ENCODE results near the gene DAAM1.

Gene DAAM1

DNA sequence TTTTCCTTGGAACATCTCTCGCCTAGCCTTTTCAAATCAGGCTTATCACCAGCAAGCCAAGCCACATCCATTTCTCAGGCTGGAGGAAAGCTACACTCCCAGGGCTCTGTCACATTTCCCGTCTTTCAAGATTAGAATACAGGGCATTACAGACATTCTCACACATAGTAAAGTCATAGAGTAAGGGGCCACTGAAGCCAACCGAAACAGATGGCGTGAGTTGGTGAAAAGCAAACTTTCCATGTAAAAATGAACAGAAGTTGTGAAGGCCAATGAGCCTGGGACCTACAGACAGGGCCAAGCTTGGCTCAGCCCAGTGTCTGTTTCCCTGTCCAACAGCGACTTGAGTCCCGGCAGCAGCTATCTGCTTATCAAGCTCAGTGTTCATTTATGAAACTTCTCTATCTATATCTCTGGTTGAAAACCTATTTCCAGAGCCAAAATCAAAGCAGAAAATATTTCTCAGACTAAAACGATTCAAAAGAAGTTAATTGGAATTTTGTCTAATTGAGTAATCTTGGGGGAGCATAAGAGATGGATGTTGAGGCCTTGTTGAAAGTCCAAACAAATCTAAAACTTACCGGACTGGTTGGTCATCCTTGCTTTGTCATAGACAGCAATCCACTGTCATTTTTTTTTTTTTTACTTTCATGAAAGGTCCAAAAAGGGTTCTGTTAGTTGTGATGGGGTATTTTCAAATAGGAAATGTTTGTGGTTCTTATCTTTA is 105.6 kb downstream of the DAAM1 start:
- no peak for FAIRE-seq

DNA sequence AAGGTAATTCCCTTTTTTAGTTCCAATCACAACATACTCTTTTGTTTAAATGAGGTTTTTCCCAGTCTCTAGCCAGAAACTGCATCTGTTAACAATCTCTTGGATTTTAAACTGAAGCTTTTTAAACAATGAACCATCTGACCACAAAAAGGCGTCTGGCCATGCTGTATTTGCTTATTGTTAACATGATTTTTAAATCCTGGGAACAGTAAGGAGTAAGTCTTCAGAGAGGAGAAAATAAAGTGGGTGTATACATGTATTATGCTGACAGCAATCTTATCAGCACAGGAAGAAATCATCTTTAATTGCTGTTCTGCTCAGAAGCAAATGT is 106.2 kb downstream of the DAAM1 start:
- peak; percentile 87 for FAIRE-seq

DNA sequence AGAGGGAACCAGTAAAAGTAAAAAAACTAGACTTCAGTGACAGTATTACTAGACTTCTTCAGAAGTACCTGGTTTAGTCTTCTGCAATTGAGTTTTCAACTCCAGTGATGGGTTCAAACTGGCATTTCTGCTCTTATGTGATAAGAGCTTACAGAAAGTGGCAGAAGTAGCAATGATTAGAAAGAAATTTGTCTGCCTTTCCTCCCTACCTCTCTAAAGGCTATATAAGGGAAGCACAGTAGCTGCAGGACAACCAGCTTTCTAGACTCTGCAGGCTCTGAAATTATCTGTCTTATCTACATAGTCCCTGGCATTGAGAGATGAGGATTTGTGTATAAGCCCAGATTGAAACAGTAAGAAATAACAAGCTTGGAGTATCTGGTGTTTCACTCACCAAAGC is 107.5 kb downstream of the DAAM1 start:
- FAIRE-seq, result no peak

DNA sequence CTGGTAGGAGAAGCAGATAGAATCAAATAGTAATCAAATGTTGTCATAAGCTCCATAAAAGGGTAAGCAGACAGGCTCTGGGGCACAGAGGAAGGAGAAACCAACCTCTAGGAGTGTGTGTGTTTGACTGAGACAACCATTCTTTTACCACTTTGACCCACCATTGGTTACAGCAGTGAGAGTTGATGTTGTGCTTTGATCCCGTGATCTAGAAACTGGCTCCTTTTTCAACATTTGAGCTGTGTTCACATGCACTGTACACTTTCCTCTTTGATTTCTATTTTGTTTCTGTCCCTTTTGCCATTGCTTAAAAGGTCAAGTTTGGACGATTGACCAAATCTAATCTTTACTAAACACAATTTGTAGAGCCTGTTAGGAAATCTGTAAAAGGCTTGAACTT is 108.0 kb downstream of the DAAM1 start:
- no peak for FAIRE-seq

DNA sequence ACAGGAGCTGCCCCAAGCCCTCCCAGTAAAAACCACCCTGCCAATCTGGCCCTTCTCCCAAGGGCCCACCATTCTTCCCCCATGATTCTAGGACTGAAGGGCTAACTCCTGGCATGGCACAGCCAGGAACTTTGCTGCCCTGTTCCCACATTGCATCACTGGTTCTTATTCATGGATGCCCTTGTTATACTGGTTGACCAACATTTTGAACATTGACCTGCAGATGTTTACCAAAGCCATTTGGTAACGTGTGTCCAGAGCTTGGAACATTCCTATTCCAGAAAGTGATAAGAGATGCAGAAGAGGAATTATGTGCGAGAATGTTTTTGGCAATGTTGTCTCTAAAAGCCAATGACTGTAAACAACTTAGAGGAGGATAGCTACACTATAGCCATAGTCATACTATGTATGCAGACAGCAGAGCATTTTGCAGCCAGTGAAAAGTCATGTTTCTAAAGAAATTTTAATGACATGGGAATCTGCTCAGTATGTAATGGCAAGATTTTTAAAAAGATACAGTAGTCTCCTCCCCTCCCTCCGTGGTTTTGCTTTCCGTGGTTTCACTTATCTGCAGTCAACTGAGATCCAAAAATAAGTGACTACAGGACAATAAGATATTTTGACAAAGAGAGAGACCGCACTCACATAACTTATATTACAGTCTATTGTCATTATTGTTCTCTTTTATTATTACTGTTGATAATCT is 108.8 kb downstream of the DAAM1 start:
- FAIRE-seq, result no peak

DNA sequence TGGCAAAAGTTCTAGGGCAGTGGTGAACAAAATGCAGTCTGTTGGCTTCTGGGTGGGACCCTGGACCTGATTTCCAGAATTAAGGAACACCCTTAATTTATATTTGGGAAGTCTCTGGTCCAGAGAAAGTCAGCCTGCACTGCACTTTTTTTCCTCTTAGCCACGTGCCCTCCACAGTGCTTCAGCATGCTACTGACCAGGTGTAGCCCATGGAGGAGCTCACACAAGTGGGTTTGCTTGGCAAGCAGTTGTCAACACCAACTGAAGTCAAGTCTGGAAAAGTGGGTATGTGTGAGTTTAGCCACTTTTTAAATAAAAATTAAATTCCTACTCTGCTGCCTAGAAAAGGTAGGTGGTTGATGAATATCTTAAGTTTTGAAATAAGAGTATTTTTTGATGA is 111.3 kb downstream of the DAAM1 start:
- FAIRE-seq, result no peak

DNA sequence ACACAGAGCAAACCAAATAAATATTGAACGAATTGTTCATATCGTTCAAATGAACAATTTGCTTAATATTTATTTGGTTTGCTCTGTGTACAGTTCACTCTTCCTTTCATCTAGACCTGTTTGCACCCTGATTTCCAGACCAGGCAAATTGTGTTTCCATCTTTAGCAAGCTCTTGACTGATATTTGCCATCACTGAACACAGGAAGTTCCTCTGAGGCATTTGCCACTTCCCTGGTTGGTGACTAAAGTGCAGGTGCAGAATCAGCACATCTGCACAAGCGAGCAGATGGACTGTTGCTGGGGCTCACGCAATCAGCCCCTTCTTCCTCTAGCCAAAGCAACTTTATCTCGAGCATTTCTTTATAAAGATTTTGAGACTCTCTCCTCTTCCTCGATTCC is 112.9 kb downstream of the DAAM1 start:
- no peak for FAIRE-seq

DNA sequence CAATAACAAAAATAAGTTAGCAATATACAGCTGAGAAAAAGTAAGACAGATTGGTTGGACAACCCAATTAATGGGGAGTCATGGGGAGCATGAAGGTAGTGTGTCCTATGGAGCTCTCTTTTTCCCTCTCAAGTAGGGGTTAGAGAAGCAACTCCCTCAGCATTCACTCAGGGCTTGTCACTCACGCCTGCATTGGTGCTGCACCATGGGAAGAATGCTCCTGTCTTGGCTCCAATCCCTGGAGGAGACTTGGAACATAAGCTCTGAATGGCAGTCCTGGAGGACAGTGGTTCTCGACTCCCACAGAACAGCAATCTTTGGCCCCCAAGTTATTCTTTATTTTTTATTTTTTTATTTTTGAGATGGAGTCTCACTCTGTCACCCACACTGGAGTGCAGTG is 113.8 kb downstream of the DAAM1 start:
- FAIRE-seq, result no peak

DNA sequence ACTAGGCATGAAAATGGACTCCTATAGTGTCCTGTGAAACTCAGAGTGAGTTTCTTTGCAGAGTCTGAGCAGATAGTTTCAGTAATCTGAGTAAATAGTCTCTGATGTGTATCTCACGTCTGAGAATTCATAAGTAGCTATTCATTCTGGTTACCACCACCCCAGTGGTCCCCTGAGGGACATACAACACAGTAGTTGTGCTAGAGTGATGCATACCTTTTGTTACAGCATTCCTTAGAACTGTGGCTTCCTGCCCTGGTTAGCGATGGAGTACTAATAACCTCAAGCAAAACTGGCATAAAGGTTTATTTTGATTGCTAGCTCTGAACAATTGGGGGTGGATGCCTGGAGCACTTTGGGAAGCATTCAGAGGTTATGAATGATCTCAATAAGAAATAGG is 114.7 kb downstream of the DAAM1 start:
- no peak for FAIRE-seq

DNA sequence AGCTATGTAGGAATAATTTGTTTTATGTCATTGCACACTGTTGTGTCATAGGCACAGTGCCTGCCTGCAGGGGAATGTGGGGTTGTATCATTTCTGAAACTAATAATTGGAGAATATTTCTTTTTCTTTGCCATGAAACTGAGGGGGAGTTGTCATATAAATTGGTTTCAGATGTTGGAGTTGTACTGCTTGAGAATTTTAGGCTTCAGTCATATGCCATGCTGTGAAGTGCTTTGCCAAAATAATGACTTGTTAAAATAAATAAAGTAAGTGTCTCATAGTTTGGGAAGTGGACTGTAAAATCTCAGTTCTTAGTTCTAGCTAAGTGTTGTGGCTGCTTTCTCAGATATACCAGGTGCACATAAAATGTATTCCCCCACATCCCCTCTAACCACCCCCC is 116.8 kb downstream of the DAAM1 start:
- no peak for FAIRE-seq

DNA sequence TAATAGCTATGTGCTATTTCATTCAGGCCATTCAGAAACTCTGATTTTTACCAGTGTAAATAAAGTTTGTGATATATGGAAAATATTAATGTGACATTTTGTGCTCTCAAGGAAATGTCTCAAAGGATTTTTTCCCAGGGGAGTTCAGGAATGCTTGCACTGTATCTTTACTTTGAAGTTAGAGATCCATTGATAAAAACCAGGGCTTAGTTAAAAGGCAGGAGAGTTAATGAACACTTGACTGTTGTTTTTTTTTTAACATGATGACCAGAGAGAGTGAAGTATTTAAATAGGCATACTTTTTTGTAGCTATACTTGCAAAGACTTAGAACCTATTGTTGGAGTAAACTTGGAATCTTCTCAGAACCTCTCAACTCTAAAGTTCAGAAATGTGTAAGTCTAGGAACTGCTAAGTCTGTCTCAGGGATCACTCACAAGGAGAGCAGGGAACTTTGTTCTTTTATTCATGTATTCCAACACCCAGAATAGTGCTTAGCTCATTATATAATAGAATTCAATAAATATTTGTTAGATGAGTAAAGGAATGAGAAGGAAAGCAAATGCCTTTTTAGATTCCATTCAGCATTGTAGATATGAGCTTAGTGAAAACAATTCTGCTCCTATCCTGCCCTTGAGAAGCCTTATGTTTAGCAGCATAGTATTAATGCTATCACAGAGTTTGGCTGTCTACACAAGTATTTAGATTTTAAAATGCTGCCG is 117.5 kb downstream of the DAAM1 start:
- FAIRE-seq, result no peak

DNA sequence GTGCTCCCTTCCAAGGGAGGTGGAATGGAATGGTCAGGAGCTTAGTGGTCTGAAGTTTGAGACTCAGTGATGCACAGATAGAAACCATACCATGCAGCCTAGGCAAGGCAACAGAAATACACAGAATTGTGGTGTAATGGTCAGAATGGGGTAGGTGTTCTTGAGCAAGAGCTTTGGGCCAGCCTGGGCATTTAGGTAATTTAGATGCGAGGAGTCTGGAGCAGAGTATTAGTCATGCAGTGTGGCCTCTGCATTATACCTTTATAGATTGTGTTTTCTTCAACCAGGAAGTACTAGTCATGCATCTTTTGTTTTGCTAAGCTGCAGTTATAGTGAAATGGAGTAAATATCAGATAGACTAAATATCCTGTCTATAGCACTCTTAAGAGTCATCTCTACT is 118.3 kb downstream of the DAAM1 start:
- no peak for FAIRE-seq

DNA sequence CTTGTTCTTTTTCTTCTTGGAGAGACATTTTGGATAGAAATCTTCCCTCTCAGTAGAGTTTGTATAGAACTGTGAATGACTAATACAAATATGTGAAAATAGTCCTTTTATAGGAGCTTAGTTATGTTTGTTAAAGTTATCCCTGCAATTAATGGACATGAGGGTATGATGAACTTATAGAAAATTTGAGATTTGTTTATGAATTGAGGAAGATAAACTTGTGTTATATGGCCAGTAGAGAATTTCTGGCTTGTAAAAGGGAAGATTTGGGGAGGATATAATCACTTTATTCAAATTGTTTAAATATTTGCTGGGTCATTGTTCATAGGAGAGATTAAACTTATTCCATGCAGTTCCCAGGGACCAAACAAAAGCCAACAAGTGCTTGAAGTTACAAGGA is 119.6 kb downstream of the DAAM1 start:
- FAIRE-seq, result no peak

DNA sequence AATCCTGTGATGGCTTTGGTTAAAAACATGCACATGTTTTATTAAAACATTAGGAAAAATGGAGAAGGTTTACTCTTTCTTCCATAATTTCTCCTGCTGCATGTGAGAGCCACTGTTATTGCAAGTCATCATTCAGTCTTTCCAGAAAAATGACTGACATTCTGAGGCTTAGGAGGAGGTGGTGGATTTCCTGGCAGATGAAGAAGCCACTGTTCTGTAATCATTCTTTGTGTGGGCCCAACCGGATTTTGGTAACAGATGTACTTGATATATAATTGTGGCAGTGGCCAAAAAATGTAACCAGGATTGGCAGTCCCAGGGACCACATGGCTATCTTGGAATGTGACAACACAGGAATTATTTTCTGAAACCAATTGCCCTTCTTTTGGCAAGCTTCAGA is 120.2 kb downstream of the DAAM1 start:
- FAIRE-seq, result no peak

DNA sequence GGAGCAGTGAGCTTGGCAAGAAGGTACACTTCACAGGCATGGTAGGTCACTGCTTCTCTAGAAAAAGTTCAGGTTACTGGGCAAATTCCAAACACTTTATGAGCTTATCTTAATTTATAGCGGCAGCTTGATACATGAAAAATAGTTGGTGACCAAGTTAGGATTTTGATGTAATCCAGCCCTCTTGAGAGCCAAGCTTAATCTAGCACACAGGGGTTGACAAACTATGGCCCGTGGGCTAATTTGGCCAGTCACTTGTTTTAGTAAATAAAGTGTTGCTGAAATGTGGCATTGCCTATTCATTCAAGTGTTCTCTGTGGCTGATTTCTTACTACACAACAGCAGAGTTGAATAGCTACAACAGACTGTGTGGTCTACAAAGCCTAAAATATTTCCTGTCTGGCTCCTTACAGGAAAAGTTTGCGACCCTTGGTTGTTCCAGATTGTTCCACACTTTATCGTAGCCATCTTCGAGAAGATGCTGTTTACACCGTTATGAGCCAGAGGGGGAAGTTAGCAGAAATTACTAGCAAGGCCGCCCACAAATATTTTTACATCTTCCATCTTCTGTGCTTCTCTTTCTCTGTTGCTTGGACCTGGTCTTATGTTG is 120.9 kb downstream of the DAAM1 start:
- no peak for FAIRE-seq

DNA sequence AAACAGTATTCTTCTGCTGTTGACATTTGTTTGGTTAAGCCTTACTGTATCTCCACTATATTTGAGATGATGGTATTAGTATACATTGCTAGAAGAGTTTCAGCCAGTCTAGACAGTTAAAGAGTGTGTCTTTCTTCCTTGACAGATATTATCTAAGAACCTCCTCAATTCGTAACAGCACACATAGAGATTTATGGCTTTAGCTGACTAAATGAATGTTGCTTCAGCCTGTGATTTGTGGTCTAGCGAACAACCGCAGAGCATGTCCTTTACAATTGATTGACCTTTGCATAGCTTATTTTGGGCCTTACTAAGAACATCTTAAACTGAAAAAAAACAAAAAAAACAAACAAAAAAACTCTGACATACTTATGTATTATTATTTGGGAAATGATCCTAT is 122.2 kb downstream of the DAAM1 start:
- no peak for FAIRE-seq

DNA sequence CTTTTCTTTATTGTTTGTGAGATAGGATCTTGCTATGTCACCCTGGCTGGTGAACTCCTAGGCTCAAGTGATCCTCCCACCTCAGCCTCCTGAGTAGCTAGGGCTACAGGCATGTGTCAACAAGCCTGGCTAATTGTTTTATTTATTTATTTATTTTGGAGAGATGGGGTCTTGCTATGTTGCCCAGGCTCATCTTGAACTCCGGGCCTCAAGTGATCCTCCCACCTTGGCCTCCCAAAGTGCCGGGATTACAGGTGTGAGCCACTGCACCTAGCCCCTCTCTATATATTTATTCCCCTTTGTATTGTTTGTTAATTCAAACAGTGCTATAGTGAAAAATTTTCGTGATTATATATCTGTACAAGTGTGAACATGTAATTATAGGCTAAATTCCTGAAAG is 123.3 kb downstream of the DAAM1 start:
- no peak for FAIRE-seq

DNA sequence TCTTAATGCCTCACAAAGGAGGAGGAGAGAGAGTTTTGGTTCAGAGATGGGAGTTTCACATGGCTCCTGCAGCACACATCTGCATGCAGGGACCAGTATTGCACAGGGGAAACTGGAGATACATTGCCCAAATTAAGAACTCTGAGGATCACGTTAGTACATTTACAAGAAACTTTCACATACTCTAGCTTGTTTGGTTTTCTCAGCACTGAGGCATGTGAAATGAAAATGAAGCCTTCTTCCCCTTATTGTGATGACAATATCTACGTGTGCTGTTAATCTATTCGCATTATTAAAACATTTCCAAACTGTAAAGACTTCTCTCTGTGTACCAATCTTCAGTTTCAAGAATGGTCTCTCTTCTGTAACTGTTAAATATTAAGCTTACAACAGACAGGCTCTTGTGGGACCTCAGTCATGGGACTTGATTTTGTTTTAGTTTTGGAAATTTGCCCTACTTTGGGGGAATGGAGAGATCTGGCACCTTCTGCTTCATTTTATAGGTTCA is 124.7 kb downstream of the DAAM1 start:
- no peak for FAIRE-seq

DNA sequence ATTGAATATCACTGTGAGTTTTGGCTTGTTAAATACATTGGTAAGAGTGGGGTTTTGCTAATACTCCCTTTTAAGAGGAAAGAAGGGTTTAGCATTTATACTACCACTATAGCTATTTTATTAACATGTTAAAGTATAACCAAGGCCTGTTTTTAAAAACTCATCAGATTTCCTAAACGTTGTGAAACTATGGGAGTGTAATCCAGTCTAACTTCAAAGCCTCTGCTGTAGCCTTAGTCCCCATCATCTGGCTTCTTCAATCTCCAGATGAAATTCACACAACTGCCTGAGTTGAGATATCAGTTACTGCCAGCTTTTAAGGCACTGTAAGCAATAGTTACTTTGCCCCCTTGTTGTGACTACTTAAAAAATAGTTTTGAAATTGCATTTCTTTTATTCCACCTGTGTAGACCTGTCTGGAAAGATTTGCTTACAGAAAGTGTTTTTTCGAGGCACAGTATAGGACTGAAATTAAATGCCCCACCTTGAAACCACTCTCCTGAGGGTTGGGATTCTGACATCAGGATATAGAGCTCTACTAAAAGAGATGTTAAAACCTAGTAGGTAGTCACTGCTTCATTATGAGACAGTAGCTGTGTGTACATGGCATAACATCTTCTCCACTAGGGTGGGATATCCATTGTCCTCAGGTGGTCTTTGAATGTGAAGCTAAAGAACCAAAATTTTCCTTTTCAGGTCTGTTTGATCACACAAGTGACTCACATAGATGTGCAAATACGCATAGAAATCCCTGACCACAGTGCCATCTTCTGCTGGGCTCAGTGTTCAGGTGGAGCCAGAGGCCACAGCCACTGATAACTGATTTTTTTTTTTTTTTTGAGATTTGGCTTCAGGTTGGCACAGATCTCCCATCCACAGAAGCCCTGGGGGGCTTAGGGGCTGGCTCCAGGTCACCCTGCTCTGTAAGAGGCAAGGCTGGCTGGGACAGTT is 125.5 kb downstream of the DAAM1 start:
- no peak for FAIRE-seq

DNA sequence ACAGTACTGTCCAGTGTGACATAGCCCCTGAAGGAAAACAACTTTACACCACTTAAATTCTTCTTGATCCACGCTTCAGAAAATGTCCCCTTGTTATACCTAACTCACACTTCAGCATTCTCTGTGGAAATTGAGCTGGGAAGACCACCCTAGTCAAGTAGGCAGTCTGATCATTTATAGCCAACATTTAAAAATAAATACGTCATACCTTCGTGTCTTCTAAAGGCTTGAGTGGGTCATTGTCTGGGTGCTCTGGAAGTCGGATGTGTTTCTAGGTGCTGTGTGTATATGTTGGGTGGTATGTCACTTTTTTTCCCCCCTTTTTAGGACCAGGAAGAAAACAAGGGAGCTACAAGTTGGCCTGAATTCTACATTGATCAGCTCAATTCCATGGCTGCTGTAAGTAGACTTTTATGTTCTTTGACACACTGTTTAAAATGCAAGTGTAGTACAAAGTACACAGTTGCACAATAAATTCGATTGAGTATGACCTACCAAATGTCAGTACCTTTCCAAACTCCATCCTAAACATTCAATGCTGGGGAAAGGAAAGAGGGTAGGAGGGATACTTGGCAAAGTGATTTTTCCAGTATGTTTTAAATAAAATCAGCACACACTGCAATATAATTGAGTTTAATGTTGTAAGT is 126.6 kb downstream of the DAAM1 start:
- no peak for FAIRE-seq

DNA sequence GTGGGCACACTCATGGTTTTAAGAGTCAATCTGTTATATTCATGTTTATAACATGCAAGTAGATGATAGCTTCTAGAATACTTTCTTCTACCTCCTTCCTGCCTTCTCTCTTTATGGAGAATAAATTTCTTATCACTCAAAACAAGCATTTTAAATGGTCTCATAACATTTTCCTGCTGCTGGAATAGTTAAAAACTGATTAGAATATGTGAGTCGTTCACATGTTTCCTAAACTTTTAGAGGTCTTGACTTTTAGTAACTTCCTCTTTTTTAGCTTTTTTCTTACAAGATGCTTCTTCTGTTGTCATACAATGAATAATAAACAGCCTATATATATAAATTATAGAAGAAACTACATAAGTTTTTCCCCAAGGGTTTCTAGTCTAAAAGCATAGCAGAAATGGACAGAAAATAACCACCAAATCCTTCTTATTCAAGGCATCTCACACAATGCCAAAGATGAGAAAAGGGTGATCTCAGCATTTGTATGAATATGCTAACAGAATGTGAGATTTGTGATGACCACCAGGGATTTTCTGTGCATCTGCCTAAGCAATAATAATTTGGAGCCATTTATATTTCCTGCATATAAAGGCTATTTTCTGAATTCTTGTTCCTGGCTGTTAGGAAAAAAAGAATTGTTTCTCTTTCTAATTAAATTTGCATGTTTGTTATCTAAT is 127.8 kb downstream of the DAAM1 start:
- FAIRE-seq, result no peak
